GM23248 (cell line): ENCODE results near the gene CTIF.

ENCODE experiments used
- EZH2 ChIP-seq: fragments of 200-600 bp; sonication (generic); IDR thresholded peaks from 2 replicates; pipeline ENCODE4 v1.6.1; 2018; ENCODE audit warnings: antibody characterized with exemption, mild to moderate bottlenecking; ENCODE audit not compliant: insufficient read depth, poor library complexity, severe bottlenecking
- EZH2phosphoT487 ChIP-seq: fragments of 200-600 bp; sonication (generic); IDR thresholded peaks from 2 replicates; pipeline ENCODE4 v1.6.1; 2018; ENCODE audit warnings: antibody characterized with exemption, moderate library complexity, mild to moderate bottlenecking, low read depth; ENCODE audit not compliant: insufficient read depth

DNA sequence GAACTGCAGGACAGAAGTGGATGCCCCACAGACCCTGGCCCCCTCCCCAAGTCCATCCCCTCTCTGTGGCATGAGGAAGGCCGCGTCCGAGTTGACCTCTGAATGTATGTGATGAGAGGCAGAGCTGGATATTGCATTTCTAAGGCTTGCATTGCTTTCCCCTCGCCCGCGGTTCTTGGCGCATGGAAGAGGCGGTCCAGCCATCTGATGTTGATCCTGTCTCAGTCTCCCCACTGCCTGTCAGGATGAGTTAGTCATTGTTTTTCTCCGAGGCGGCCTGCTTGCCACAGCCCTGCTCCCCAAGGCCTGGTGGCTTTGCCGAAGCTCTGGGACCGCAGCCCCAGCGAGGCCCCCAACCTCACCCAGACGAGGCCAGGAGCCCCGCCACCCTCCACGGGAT lies 323.3 kb downstream of the CTIF start:
- TF ChIP-seq EZH2phosphoT487 (no peak), EZH2 (no peak)
